Activated T-helper 2 cell treated with anti-CD3 and anti-CD28 coated beads, Interferon-gamma antibody, Interleukin-2, Interleukin-4, amounts not matched to agents 10 μg/mL and 5 μg/mL and 100 μg/mL, durations not matched to agents 14 hours and 24 hours and 36 hours (primary cell): ENCODE data around the gene LRFN4. TPM values are rescaled to one million over a fixed set of nuclear protein-coding genes. Genes with fewer than 3 reads are reported as not detected.

Experiments used
- DNase-seq: peaks from one replicate; pipeline ENCODE4 v3.0.0; 2021; ENCODE audit warnings: low spot score
- H3K27ac Mint-ChIP-seq: one replicate; pipeline ENCODE4 v1.8.0; 2021; ENCODE audit warnings: mixed read lengths
- H3K27me3 Mint-ChIP-seq: one replicate; pipeline ENCODE4 v1.8.0; 2021; ENCODE audit warnings: low read depth, mixed read lengths
- H3K36me3 Mint-ChIP-seq: one replicate; pipeline ENCODE4 v1.8.0; 2021; ENCODE audit warnings: low read depth, mixed read lengths
- H3K4me1 Mint-ChIP-seq: one replicate; pipeline ENCODE4 v1.8.0; 2021; ENCODE audit warnings: low read depth, mixed read lengths
- H3K4me3 Mint-ChIP-seq: one replicate; pipeline ENCODE4 v1.8.0; 2021; ENCODE audit warnings: low read depth, mild to moderate bottlenecking, moderate library complexity, mixed read lengths
- H3K9me3 Mint-ChIP-seq: one replicate; pipeline ENCODE4 v1.8.0; 2021; ENCODE audit warnings: mixed read lengths
- intact Hi-C: fragments of 100-400 bp; cut with micrococcal nuclease; formaldehyde crosslinking; loops from one replicate; pipeline ENCODE4 v1.15.1; 2023
- total RNA-seq: library from RNA; stranded (reverse); gene quantifications from 2 replicates; pipeline ENCODE4 v1.2.3, GENCODE V29; 2022

Gene LRFN4
- total RNA-seq, 1 donor from 2014 or later = 50.3 TPM

GRCh38 chr11:66855574-66856495 lies 1.0 kb upstream of the LRFN4 start:
- no peaks in the 10 kb centered on the region for H3K9me3 Mint-ChIP-seq
- no peaks in the 10 kb centered on the region for H3K27me3 Mint-ChIP-seq
- intact Hi-C loops = loop anchor here (2.0 kb wide), 2 partner anchors 13 to 103 kb away; partner anchors contain the start of genes PC and RCE1
- peak overlapping the region; percentile 82 for H3K27ac Mint-ChIP-seq
- peaks cover 11% of the 10 kb centered on the region for H3K4me1 Mint-ChIP-seq
- peak; percentile 88 for DNase-seq
- no peaks in the 10 kb centered on the region for H3K36me3 Mint-ChIP-seq
- H3K4me3 Mint-ChIP-seq = peak overlapping the region; percentile 92

GRCh38 chr11:66857234-66857926 lies 516 bp downstream of the LRFN4 start:
- intact Hi-C loops = loop anchor here (2.0 kb wide), 2 partner anchors 15 to 101 kb away; partner anchors contain the start of genes PC and RCE1

GRCh38 chr11:66857927-66858185 lies 992 bp downstream of the LRFN4 start:
- Mint-ChIP-seq H3K4me1 (peaks cover 3% of the 10 kb centered on the region), H3K9me3 (no peaks in the 10 kb centered on the region), H3K4me3 (peak overlapping the region; percentile 83), H3K36me3 (no peaks in the 10 kb centered on the region), H3K27ac (no peak overlapping the region), H3K27me3 (no peaks in the 10 kb centered on the region)
- DNase-seq = no peak
- intact Hi-C loops = loop anchor here (2.0 kb wide), 2 partner anchors 15 to 101 kb away; partner anchors contain the start of genes PC and RCE1

More at GRCh38 chr11:66857234-66857926, 516 bp downstream of the LRFN4 start:
- Mint-ChIP-seq H3K36me3 (no peaks in the 10 kb centered on the region), H3K4me1 (peaks cover 3% of the 10 kb centered on the region), H3K27ac (peak overlapping the region; percentile 67), H3K27me3 (no peaks in the 10 kb centered on the region), H3K4me3 (peak overlapping the region; percentile 83), H3K9me3 (no peaks in the 10 kb centered on the region)
- DNase-seq = no peak

GRCh38 chr11:66858186-66858938 lies 1.5 kb downstream of the LRFN4 start:
- H3K27ac Mint-ChIP-seq = no peak overlapping the region
- no peaks in the 10 kb centered on the region for H3K9me3 Mint-ChIP-seq
- no peaks in the 10 kb centered on the region for H3K27me3 Mint-ChIP-seq
- H3K36me3 Mint-ChIP-seq = no peaks in the 10 kb centered on the region
- intact Hi-C loops = no loop called here
- peaks cover 3% of the 10 kb centered on the region for H3K4me1 Mint-ChIP-seq
- no peak for DNase-seq
- peak overlapping the region; percentile 83 for H3K4me3 Mint-ChIP-seq

GRCh38 chr11:66858939-66859685 lies 2.2 kb downstream of the LRFN4 start:
- Mint-ChIP-seq H3K27me3 (no peaks in the 10 kb centered on the region), H3K27ac (no peak overlapping the region), H3K4me3 (peak overlapping the region; percentile 17), H3K36me3 (no peaks in the 10 kb centered on the region), H3K4me1 (peaks cover 3% of the 10 kb centered on the region), H3K9me3 (no peaks in the 10 kb centered on the region)
- DNase-seq = no peak
- intact Hi-C loops = no loop called here

- intact Hi-C loops = no loop called here
- H3K27me3 Mint-ChIP-seq = no peaks in the 10 kb centered on the region
- no peak for DNase-seq
- no peaks in the 10 kb centered on the region for H3K36me3 Mint-ChIP-seq
- H3K27ac Mint-ChIP-seq = no peak overlapping the region
- no peak overlapping the region for H3K4me3 Mint-ChIP-seq
- peaks cover 3% of the 10 kb centered on the region for H3K4me1 Mint-ChIP-seq
- no peaks in the 10 kb centered on the region for H3K9me3 Mint-ChIP-seq
These were observed 3.0 kb downstream of the LRFN4 start for GRCh38 chr11:66859686-66860448.

GRCh38 chr11:66860449-66860831 lies 3.6 kb downstream of the LRFN4 start:
- Mint-ChIP-seq H3K27ac (no peak overlapping the region), H3K36me3 (no peaks in the 10 kb centered on the region), H3K9me3 (no peaks in the 10 kb centered on the region), H3K4me3 (no peak overlapping the region), H3K4me1 (peaks cover 3% of the 10 kb centered on the region), H3K27me3 (no peaks in the 10 kb centered on the region)
- DNase-seq = no peak
- intact Hi-C loops = no loop called here

GRCh38 chr11:66861038-66861773 lies 4.3 kb downstream of the LRFN4 start:
- H3K9me3 Mint-ChIP-seq = no peaks in the 10 kb centered on the region

GRCh38 chr11:66861774-66862558 lies 5.1 kb downstream of the LRFN4 start:
- Mint-ChIP-seq H3K27me3 (no peaks in the 10 kb centered on the region), H3K4me3 (no peak overlapping the region), H3K4me1 (no peaks in the 10 kb centered on the region), H3K27ac (no peak overlapping the region), H3K9me3 (no peaks in the 10 kb centered on the region), H3K36me3 (no peaks in the 10 kb centered on the region)
- DNase-seq = no peak
- intact Hi-C loops = no loop called here

More at GRCh38 chr11:66861038-66861773, 4.3 kb downstream of the LRFN4 start:
- Mint-ChIP-seq H3K4me1 (no peaks in the 10 kb centered on the region), H3K4me3 (no peak overlapping the region), H3K27ac (no peak overlapping the region), H3K27me3 (no peaks in the 10 kb centered on the region), H3K36me3 (no peaks in the 10 kb centered on the region)
- intact Hi-C loops = no loop called here
- DNase-seq = no peak

- H3K27ac Mint-ChIP-seq = no peak overlapping the region
- no peaks in the 10 kb centered on the region for H3K27me3 Mint-ChIP-seq
- H3K9me3 Mint-ChIP-seq = no peaks in the 10 kb centered on the region
- no peaks in the 10 kb centered on the region for H3K4me1 Mint-ChIP-seq
- intact Hi-C loops = no loop called here
- H3K36me3 Mint-ChIP-seq = no peaks in the 10 kb centered on the region
- no peak for DNase-seq
- no peak overlapping the region for H3K4me3 Mint-ChIP-seq
These were observed 5.7 kb downstream of the LRFN4 start for GRCh38 chr11:66862559-66863037.
